RCC 7860 (cell line): ENCODE measurements around the gene MDM1.

Experiments
- DNase-seq: peaks from one replicate; pipeline ENCODE4 v3.0.0-alpha.2; 2015; ENCODE audit warnings: low spot score
- FAIRE-seq: peaks from 2 replicates; lab custom pipeline; 2012; peaks lifted over from hg19 to GRCh38; lab: Jason Lieb, UNC

MDM1 gene

DNA sequence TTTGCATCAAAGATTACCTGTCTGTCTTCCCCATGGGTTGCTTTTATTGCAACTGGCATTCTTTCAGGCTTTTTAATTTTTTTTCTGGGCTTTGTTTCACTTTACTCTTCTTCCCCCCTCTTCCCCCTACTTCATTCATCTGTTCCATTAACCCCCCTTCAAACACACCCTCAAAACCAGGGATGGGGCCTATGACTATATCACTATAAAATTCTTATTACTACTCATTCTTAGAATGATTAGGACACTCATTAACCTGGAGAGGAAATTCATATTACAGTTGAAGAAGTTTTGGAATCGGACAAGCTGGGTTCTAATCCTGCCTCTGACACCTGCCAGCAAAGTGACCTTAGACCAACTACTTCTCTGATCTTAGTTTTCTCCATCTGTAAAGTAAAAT is 24.8 kb upstream of the MDM1 start:
- DNase-seq (no peak), FAIRE-seq (no peak)

DNA sequence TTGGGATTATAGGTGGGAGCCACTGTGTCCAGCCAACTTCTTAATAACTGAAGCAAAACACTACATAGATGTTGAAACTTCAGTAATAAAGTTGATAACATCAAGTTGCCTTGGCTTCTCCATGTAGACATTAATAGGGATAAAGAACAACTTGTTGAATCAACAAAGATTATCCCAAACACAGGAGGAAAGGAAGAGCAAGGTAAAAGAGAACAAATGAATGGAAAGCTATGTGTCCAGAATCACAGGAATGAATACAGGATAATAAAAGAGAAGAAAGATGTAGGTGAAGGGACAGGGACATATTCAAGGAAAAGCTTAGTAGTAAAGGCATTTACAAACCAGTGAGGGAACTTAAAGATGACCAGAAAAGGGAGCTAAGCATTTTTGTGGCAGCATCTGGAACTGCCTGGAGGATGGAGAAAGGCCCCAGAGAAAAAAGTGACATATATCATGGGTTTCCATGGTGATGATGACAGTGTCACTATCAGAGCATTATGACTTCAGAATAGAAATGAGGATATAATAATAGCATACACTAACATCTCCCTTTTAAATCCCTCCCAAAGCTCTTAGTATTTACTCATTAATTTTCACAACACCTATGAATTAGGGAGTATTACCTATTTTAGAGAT is 24.0 kb upstream of the MDM1 start:
- FAIRE-seq (no peak), DNase-seq (no peak)

DNA sequence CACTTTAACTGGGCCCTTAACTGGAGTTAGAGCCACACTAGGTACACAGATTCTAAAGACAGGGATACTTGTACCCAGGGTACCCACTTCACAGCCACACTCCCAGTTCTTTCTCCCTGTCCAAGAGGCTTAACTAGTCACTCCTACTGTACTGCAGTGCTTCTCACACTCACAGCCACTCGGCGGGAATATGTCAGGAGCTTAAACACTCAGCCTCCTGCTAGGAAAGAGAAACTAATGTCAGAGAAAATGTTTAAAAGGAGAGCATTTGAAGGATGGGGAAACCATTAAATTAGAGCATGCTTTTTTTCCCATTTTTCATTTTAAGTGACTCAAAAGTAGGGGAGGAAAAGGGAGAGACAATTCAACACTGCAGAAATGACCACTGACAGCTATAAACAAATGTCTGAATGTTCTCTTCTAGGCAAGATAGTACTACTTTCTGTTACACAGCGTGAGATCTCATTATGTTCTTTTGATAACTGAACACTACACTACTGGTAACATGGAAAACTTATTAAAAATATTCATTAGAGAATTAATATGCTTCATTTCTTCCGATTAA is 22.9 kb upstream of the MDM1 start:
- DNase-seq: no peak
- no peak for FAIRE-seq

DNA sequence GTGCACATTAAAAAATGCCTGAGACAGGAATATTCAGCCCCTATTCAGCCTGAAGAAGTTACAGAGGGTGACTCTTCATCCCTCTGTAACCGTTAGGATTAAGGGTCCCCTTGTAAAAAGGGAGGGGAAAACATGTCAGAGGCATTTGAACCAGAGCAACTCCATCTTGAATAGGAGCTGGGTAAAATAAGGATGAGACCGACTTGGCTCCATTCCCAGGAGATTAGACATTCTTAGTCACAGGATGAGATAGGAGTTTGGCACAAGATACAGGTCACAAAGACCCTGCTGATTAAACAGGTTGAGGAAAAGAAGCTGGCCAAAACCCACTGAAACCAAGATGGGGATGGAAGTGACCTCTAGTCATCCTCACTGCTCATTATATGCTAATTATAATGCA is 19.9 kb upstream of the MDM1 start:
- DNase-seq (peak; percentile 78), FAIRE-seq (peak; percentile 88)

DNA sequence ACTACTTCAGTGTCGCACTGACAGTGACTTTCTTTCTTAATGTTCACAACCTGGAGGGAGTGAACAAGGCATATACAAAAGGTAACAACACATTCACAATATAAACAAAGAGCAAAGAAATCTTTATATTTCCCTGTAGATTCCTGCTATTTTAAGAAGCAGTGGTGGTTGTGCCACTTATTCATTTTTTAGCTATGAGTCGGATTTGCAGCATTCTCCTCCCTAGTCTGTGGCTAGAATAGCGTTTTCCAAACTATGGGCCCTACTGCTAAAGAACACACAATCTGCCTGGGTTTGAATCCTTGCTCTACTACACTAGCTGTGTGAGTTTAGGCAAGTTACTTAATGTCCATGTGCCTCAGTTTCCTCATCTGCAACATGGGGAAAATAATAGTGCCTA is 18.6 kb upstream of the MDM1 start:
- FAIRE-seq (peak; percentile 4), DNase-seq (peak; percentile 13)

DNA sequence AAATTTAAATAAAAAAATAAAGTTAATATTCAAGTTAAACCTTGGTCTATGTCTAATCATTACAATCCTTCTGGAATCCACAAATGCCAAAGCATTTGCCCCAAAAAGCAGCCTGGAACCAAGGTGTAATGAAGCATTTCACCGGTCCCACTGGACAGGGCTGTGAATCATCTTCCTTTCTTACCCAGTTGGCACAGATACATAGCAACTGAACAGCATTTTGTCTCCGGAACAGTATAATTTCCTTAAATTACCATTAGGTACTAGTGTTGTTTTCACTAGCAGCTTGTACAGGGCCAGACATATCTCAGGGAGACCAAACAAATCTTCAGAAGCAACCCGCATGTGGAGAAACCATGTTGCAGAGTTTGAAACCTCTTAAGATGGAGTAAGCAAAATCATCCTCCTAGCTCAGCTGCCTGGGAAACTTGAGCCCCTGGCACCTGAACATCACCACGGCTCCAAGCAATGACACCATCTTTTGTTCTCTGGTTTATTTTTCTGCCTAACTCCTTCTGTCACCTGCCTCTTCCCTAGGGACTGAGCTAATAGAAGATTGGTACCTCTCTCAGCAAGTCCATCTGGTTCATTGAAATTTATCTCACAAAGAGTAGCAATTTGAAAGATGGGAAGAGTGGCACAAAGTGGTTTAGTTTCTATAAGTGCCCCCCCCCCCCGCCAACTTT is 17.9 kb upstream of the MDM1 start:
- peak; percentile 38 for DNase-seq
- peak; percentile 92 for FAIRE-seq

DNA sequence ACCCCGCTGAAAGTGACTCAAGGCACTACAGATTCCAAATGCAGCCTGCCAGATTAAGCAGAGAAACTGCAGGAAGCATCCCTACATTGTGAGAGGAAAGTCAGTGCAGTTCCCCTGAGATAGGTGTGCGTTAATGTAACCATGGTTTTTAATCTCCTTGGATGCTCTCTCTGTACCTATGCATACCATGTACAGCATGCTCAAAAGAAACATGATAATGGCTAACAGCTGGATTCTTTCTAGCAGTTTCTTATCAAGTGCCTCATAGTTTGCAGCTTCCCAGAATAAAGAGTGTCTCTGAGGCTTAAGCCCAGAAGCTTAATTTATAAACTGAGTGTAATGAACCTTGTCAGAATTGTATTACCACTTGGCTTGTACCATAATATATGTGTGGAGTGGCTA is 17.1 kb upstream of the MDM1 start:
- peak; percentile 4 for DNase-seq

DNA sequence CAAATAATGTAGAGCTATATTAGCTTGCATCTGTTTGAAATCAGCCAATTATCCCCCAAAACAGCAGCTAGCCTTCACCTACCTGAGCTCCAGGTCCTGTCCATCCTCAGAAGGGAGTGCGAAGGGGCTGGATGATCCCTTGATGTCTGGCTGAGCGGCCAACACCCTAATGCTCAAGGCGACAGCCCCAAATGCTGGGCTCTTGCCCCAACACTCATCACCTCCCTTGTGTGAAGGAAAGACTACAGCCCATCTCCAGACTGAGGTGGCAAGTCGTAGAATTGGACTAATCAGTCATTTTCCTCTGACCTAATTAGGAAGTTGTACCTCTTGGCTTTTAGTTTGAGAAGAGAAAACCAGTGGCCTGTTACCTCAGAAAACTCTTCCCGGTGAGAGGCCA is 16.3 kb upstream of the MDM1 start:
- DNase-seq (no peak), FAIRE-seq (no peak)

More for the DNA sequence above, 17.1 kb upstream of the MDM1 start:
- FAIRE-seq: peak; percentile 73

DNA sequence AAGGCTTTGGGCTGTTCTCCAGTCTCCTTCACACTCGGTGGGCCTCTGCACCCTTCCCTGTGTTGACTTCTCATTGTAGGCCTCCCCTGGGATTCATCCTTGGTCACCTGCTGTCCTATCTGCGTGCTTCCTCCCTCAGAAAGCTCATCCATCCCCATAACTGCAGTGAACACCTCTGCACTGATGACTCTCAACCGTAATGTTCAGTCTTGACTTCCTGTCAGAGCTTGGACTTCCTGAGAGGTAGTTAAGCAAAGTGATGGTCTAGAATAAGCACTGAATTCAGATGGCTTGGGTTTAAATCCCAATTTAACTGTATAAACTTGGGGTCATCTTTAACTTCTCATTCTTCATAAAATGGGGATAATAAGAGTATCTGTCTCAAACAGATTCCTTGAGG is 13.6 kb upstream of the MDM1 start:
- no peak for FAIRE-seq
- DNase-seq: no peak

DNA sequence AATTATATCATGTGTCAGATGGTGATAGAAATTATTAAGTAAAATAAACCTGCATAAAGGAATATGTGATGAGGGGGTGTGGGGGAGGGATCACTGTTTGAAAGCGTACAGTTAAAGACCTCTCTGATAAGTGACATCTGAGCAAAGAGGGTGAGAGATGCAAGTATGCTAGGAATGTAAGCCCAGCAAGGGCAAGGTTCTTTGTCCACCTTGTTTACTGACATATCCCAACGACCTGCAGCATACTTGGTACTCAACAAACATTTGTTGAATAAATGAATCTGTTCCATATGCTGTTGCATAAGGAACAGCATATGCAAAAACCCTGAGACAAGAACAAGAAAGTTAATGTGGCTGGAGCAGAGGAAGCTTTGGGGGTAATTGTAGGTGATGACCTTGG is 12.0 kb upstream of the MDM1 start:
- DNase-seq: no peak
- no peak for FAIRE-seq

DNA sequence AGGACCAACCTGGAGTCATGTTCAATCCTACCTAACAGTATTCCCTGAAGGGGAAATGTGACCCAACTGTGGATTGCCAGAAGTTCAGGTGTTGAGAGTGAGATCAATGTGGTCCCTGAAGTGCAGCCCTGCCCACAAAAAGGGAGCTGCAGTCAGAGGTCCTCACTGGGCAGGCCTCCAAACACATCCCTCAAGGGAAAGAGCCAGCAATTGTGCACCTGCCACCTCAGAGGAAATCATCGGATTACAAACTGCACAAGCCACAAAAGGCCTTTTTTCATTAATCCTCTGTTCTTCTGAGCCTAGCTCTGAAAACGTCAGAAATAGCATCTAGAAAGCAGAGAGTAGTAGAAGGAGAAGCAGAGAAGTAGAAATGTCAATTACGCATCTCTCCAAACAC is 10.8 kb upstream of the MDM1 start:
- DNase-seq: no peak
- no peak for FAIRE-seq

DNA sequence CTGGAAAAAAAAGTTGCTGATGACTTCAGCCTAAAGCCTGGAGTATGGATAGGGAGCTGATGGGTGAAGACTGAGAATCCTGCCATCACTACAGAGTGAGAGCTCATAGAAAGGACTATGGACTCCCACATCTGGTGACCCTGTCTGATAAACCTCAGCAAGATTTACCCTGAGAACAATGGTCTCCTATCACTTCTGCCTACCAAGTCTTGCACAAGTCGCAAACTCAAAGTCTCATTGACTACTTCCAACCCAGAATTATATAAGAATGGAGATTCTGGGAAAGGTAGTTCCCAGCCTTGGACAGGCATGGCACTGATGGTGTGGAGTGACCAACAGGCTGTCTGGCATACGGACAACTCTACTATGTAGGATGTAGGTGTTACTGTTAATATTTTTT is 9.7 kb upstream of the MDM1 start:
- FAIRE-seq (no peak), DNase-seq (no peak)

DNA sequence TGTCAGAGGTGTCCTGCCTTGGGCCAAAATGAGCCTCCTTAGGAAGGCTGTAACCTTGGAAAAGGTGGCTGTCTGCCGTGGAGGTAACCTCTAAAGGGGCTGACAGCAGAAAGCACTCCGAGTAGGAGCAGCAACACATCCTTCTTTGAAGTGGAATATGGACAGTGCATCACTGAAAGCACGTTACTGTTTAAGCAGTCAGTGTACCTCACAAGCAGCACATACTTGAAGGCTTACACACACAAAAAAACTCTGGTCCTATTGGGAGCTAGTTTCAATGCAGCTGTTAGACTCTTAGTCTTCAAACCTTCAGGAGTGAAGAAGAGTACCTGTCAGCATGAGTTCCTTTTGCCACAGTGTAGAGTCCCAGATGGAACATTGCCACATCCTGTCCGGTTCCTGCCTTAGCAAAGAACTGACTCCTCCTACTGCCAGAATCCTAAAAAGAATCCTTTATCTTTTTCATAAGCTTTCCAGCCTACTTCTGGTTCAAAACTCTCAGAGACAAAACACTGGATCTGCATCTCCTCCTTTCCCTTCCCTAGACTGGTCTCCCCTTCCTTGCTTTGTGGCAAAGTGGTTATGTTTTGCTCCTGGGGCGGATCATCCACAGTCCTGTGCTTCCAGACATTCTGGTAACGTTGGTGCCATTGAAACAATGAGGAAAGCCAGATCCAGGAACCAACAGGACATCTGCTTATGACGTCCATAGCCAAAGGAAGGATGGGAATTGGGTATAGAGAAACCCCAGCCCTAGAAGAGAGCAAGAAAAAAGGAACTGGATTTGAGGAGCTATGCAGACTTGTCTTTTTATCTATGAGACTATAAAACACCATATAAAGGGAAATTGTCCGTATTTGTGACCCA is 8.5 kb upstream of the MDM1 start:
- DNase-seq (no peak), FAIRE-seq (no peak)

DNA sequence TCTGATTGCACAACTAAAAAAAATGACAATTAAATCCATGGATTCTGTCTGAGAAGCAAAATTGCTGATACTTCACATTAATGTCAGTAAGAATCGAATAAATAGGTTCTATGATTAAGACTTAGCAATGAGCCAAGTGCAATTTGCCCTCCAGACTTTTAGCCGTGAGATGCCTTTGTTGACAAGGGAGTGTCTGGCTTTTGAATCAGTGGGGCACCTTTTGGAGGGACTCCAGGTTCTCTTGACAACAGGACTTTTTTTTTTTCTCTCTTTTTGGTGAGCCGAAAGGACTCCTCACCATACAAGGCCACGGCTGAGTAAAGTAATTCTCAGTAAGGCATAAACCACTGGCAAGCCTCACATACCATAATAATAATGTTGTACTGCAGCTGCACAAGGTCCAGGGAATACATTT is 4.7 kb upstream of the MDM1 start:
- DNase-seq: no peak
- FAIRE-seq: no peak

DNA sequence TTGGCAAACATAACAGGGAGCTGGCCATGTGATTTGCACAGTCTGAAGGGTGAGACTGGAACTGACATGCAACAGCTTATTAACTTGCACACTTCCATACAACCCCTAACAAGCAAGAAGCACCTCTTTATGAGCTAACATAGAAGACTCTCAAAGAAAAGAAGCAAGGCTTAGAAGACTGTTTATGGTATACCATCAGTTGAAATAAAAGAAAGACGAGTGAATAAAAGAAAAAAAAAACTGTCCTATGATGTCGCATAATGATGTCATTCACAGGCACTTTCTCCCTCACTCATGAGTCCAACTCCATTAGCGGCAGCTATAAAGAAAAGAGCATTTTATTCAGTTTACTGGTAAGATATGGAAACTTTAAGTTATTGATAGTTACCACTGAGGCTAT is 3.3 kb upstream of the MDM1 start:
- FAIRE-seq: no peak
- DNase-seq: no peak

DNA sequence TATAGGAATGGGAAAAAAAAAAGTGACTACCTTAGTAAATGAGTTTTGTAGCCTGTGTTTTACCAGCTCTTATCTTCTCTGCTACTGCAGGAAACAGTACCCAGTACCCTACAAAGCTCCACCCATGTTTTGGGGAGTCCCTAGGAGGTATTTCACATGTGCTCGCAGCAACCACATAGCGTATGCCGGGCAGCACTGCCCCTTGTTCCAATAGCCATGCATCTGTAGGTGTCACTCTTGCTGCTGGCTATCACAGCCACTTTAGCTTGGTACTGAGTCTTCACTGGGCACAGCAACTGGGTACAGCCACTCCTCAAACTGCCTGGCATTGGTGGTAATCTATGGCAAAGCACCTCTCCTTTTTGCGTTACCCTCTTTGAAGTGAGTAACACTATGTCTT is 2.0 kb upstream of the MDM1 start:
- DNase-seq: no peak
- no peak for FAIRE-seq

DNA sequence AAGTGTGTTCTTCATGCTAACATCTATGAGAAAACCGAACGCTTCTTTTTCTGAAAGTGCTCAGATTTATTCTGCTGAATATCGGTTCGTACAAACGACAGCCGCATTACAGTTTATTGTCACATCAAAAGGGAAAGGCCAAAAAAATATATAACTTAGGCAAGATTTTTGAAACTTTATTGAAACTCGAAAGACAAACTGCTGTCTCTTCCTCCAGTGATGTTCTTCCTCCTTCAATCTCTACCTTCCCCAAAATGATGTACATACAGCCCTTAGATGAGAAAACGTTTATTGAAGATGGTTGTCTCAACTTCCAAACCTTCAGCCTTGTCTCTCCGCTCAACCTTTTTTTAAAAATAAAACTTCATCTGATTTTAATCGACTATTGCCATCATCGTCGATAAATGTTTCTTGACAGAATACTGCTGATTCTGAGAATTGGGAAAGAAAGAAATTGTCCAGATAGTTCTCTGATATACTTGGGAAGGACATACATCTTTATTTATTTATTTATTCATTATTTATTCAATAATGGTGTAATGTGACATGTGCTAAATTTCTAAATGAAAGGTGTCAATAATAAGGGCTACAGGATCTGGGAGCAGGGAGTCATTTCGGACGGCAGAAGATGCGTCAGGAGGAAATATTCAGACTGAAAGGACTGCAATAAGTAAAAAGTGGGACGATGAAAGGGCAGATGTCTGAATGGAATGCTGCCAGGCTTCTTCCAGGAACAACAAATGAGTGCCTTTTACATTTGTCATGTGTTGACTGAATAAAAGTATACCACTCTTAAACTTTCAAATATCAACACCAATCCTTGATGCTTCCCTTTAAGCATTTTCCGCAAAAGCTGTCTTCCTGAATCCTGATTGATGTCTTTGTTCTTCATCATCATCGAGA is 817 bp upstream of the MDM1 start:
- DNase-seq: no peak
- no peak for FAIRE-seq

DNA sequence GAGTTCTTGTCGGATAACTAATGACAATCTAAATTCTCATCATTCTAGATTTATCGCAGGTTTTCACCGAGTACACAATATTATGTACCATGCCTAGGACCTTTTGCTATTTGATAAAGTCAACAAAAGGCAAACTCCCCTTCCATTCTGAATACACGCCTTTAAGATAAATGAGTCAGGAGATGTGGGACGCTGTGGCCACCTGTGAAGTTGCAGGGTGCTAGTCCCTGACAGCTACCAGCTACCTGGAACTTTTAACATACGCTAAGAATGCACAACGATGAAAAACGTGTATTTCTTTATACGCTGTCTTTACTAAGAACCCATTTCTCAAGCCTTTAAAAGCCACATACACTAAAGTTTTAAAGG is 678 bp downstream of the MDM1 start:
- FAIRE-seq (no peak), DNase-seq (no peak)

DNA sequence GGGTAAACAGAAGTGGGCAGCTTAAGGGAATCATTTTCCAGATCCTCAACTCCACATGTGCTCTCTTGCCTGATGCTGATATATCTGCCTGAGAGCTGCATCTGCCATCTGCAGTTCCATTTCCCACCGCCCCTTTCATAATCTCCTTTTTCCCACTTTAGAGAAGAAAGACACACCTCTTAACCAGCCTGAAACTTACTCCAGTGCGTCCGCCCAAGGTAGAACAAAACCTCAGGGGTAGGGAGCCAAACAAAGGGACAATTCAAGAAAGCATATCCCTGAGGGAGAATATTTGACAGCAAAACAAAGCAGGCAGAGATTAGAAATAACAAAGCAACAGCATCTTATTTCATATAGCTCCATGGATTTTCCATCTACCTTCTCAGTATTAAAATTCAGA is 4.3 kb downstream of the MDM1 start:
- FAIRE-seq: no peak
- no peak for DNase-seq

DNA sequence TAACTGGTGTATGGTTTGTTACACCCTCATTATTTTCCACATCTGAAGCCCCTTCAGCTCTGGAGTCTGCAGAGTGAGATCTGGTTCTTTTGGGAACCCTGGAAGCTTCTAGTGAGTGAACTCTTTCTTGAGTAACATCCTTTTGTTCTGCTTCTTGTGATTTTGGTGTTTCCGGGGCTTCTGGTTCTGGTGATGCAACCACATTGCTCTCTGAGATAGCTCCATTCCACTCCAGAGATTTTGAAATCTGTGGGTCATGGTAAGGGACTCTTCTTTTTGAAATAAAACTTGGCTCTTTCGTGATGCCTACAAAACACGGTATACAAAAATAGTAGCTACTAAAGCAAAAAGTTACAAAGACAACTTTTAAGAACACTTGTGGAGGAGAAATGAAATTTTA is 5.4 kb downstream of the MDM1 start:
- no peak for DNase-seq
- no peak for FAIRE-seq

DNA sequence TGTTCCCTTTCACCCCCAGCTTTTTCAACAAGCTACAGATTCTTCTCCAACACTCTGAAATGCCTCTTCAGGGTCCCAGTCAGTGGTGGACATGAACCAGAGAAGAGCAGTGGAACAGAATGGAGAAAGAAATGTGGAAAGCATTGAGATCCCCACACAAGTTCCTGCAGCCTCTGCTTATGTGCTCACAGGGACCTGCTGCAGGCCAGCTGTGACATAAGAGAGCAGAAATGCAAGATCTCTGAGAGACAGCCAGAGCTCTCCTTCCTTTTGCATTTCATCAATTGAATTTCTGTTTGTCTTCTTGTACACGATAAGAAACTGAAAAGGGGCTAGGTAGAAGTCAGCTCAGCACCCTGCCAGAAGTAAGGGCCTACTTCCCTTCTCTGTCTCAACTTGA is 6.2 kb downstream of the MDM1 start:
- DNase-seq (no peak), FAIRE-seq (no peak)
